ENCODE results near the gene LMF1.

The LMF1 gene

GRCh38 chr16:1011316-1012082 is 40.7 kb upstream of the LMF1 start:
- 92% methylated on average over 37 of the region's 37 CpGs for WGBS
- Histone ChIP-seq H3K27me3 (ENCODE audit: insufficient read depth, low read length) (no peaks in the 10 kb centered on the region), H3K27ac (ENCODE audit: low read depth, low read length) (no peak overlapping the region), H3K9me3 (ENCODE audit: insufficient read depth, low read depth, low read length) (no peaks in the 10 kb centered on the region), H3K36me3 (ENCODE audit: insufficient read depth, low read length) (no peaks in the 10 kb centered on the region), H3K4me1 (ENCODE audit: insufficient read depth, low read length) (no peaks in the 10 kb centered on the region), H3K9ac (ENCODE audit: low read depth, low read length) (no peak overlapping the region), H3K4me3 (ENCODE audit: low read length) (no peak overlapping the region)

- H3K9ac ChIP-seq (ENCODE audit: low read depth, low read length): no peak overlapping the region
- WGBS: 93% methylated on average over 16 of the region's 16 CpGs
- no peaks in the 10 kb centered on the region for H3K9me3 ChIP-seq (ENCODE audit: insufficient read depth, low read depth, low read length)
- no peaks in the 10 kb centered on the region for H3K4me1 ChIP-seq (ENCODE audit: insufficient read depth, low read length)
- no peaks in the 10 kb centered on the region for H3K27me3 ChIP-seq (ENCODE audit: insufficient read depth, low read length)
- no peak overlapping the region for H3K27ac ChIP-seq (ENCODE audit: low read depth, low read length)
- H3K36me3 ChIP-seq (ENCODE audit: insufficient read depth, low read length): no peaks in the 10 kb centered on the region
- no peak overlapping the region for H3K4me3 ChIP-seq (ENCODE audit: low read length)
These were observed 40.0 kb upstream of the LMF1 start for GRCh38 chr16:1010815-1011214.

- WGBS: 86% methylated on average over 20 of the region's 20 CpGs
- Histone ChIP-seq H3K4me3 (ENCODE audit: low read length) (no peak overlapping the region), H3K9me3 (ENCODE audit: insufficient read depth, low read depth, low read length) (no peaks in the 10 kb centered on the region), H3K9ac (ENCODE audit: low read depth, low read length) (no peak overlapping the region), H3K36me3 (ENCODE audit: insufficient read depth, low read length) (no peaks in the 10 kb centered on the region), H3K27me3 (ENCODE audit: insufficient read depth, low read length) (no peaks in the 10 kb centered on the region), H3K27ac (ENCODE audit: low read depth, low read length) (no peak overlapping the region), H3K4me1 (ENCODE audit: insufficient read depth, low read length) (no peaks in the 10 kb centered on the region)
These were observed 39.5 kb upstream of the LMF1 start for GRCh38 chr16:1010251-1010650.

- Histone ChIP-seq H3K36me3 (ENCODE audit: insufficient read depth, low read length) (no peaks in the 10 kb centered on the region), H3K27ac (ENCODE audit: low read depth, low read length) (no peak overlapping the region), H3K4me3 (ENCODE audit: low read length) (no peak overlapping the region), H3K9me3 (ENCODE audit: insufficient read depth, low read depth, low read length) (no peaks in the 10 kb centered on the region), H3K9ac (ENCODE audit: low read depth, low read length) (no peak overlapping the region), H3K27me3 (ENCODE audit: insufficient read depth, low read length) (no peaks in the 10 kb centered on the region), H3K4me1 (ENCODE audit: insufficient read depth, low read length) (no peaks in the 10 kb centered on the region)
- WGBS: 92% methylated on average over 30 of the region's 30 CpGs
These were observed 38.8 kb upstream of the LMF1 start for GRCh38 chr16:1009358-1010150.

GRCh38 chr16:1008085-1008484 is 37.3 kb upstream of the LMF1 start:
- no peak overlapping the region for H3K4me3 ChIP-seq (ENCODE audit: low read length)
- H3K4me1 ChIP-seq (ENCODE audit: insufficient read depth, low read length): no peaks in the 10 kb centered on the region
- H3K27me3 ChIP-seq (ENCODE audit: insufficient read depth, low read length): no peaks in the 10 kb centered on the region
- no peaks in the 10 kb centered on the region for H3K9me3 ChIP-seq (ENCODE audit: insufficient read depth, low read depth, low read length)
- no peaks in the 10 kb centered on the region for H3K36me3 ChIP-seq (ENCODE audit: insufficient read depth, low read length)
- H3K27ac ChIP-seq (ENCODE audit: low read depth, low read length): no peak overlapping the region
- H3K9ac ChIP-seq (ENCODE audit: low read depth, low read length): no peak overlapping the region
- whole genome bisulfite sequencing: 93% methylated on average over 14 of the region's 14 CpGs

GRCh38 chr16:1007284-1007850 is 36.6 kb upstream of the LMF1 start:
- Histone ChIP-seq H3K36me3 (ENCODE audit: insufficient read depth, low read length) (no peaks in the 10 kb centered on the region), H3K9ac (ENCODE audit: low read depth, low read length) (no peak overlapping the region), H3K27ac (ENCODE audit: low read depth, low read length) (no peak overlapping the region), H3K27me3 (ENCODE audit: insufficient read depth, low read length) (no peaks in the 10 kb centered on the region), H3K4me1 (ENCODE audit: insufficient read depth, low read length) (no peaks in the 10 kb centered on the region), H3K9me3 (ENCODE audit: insufficient read depth, low read depth, low read length) (no peaks in the 10 kb centered on the region), H3K4me3 (ENCODE audit: low read length) (no peak overlapping the region)
- WGBS: 94% methylated on average over 16 of the region's 16 CpGs

GRCh38 chr16:1006781-1007180 is 36.0 kb upstream of the LMF1 start:
- H3K4me1 ChIP-seq (ENCODE audit: insufficient read depth, low read length): no peaks in the 10 kb centered on the region
- no peak overlapping the region for H3K9ac ChIP-seq (ENCODE audit: low read depth, low read length)
- no peak overlapping the region for H3K27ac ChIP-seq (ENCODE audit: low read depth, low read length)
- no peaks in the 10 kb centered on the region for H3K27me3 ChIP-seq (ENCODE audit: insufficient read depth, low read length)
- no peak overlapping the region for H3K4me3 ChIP-seq (ENCODE audit: low read length)
- no peaks in the 10 kb centered on the region for H3K36me3 ChIP-seq (ENCODE audit: insufficient read depth, low read length)
- no peaks in the 10 kb centered on the region for H3K9me3 ChIP-seq (ENCODE audit: insufficient read depth, low read depth, low read length)
- 95% methylated on average over 25 of the region's 25 CpGs for WGBS

- no peaks in the 10 kb centered on the region for H3K36me3 ChIP-seq (ENCODE audit: insufficient read depth, low read length)
- no peak overlapping the region for H3K4me3 ChIP-seq (ENCODE audit: low read length)
- no peaks in the 10 kb centered on the region for H3K9me3 ChIP-seq (ENCODE audit: insufficient read depth, low read depth, low read length)
- no peak overlapping the region for H3K27ac ChIP-seq (ENCODE audit: low read depth, low read length)
- H3K4me1 ChIP-seq (ENCODE audit: insufficient read depth, low read length): no peaks in the 10 kb centered on the region
- no peak overlapping the region for H3K9ac ChIP-seq (ENCODE audit: low read depth, low read length)
- 96% methylated on average over 11 of the region's 11 CpGs for WGBS
- no peaks in the 10 kb centered on the region for H3K27me3 ChIP-seq (ENCODE audit: insufficient read depth, low read length)
These were observed 34.5 kb upstream of the LMF1 start for GRCh38 chr16:1005286-1005685.

- H3K27me3 ChIP-seq (ENCODE audit: insufficient read depth, low read length): no peaks in the 10 kb centered on the region
- no peak overlapping the region for H3K4me3 ChIP-seq (ENCODE audit: low read length)
- 91% methylated on average over 41 of the region's 41 CpGs for WGBS
- no peak overlapping the region for H3K27ac ChIP-seq (ENCODE audit: low read depth, low read length)
- H3K9me3 ChIP-seq (ENCODE audit: insufficient read depth, low read depth, low read length): no peaks in the 10 kb centered on the region
- no peak overlapping the region for H3K9ac ChIP-seq (ENCODE audit: low read depth, low read length)
- H3K4me1 ChIP-seq (ENCODE audit: insufficient read depth, low read length): no peaks in the 10 kb centered on the region
- no peaks in the 10 kb centered on the region for H3K36me3 ChIP-seq (ENCODE audit: insufficient read depth, low read length)
These were observed 32.9 kb upstream of the LMF1 start for GRCh38 chr16:1003391-1004347.

- WGBS: 71% methylated on average over 46 of the region's 46 CpGs
- Histone ChIP-seq H3K27ac (ENCODE audit: low read depth, low read length) (no peak overlapping the region), H3K9ac (ENCODE audit: low read depth, low read length) (no peak overlapping the region), H3K4me3 (ENCODE audit: low read length) (no peak overlapping the region), H3K4me1 (ENCODE audit: insufficient read depth, low read length) (no peaks in the 10 kb centered on the region), H3K36me3 (ENCODE audit: insufficient read depth, low read length) (no peaks in the 10 kb centered on the region), H3K27me3 (ENCODE audit: insufficient read depth, low read length) (no peaks in the 10 kb centered on the region), H3K9me3 (ENCODE audit: insufficient read depth, low read depth, low read length) (no peaks in the 10 kb centered on the region)
These were observed 31.8 kb upstream of the LMF1 start for GRCh38 chr16:1002399-1003166.

Data from HUES64 (cell line).